ENCODE measurements around the gene HOATZ. TPM values are rescaled to one million over a fixed set of nuclear protein-coding genes. Genes with fewer than 3 reads are reported as not detected.

HOATZ gene
- total and polyA plus RNA-seq, 2 donors (not counting 3 experiments of a cell fraction or from before 2014, with no cell fraction given): not detected

DNA sequence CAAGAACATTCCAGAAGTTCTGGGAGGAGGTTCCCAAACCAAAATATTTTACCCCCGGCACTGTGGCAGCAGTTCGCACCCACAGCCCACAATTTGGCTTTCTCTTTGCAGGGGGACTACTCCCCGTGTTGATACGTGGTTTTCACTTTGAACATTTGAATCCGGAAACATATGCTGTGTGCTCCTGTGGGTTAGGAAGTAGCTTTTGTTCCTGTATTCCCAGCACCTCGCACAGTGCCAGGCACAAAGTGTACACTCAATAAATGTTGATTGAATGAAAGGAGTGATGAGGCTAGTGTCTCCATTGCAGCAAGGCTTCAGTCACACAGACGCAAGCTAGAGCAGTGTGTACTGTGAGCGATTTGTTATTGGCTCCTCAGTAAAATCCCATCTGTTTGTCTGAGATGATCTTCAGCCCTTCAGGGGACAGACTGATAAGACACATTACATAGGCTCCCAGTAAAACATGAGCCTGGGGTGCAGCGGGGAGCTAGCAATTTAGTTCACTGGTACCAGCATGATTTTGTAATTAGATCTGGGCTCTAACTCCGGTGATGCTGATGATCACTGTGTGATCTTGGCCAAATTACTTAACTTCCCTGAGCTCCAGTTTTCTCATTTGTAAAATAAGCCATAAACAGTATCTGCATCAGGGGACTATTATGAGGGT lies 28.2 kb downstream of the HOATZ start:
- ChIA-PET CTCF (no interaction called here), POLR2A (no interaction called here)
- H3K4me3 ChIP-seq (replicated peaks in 1 of 3; ENCODE audit: insufficient read depth in 1 of 3, low read depth in 1 of 3, low read length in 3 of 3): no peak overlapping the region
- H3K27ac ChIP-seq (ENCODE audit: insufficient read depth, low read depth, low read length): no peak overlapping the region
- H3K9me1 ChIP-seq (replicated peaks; ENCODE audit: control insufficient read depth, extremely low read depth, insufficient read depth, low read length): no peaks in the 10 kb centered on the region
- H3K4me2 ChIP-seq (ENCODE audit: insufficient read depth, low read length): no peak overlapping the region
- dilution Hi-C loops (cut with MboI; ENCODE audit: extremely low pct_ligation_motif_present, low sequenced_read_pairs): no loop called here
- H3K79me2 ChIP-seq (ENCODE audit: control insufficient read depth, insufficient read depth, low read length): no peaks in the 10 kb centered on the region
- peaks cover 17% of the 10 kb centered on the region for H3K4me1 ChIP-seq (ENCODE audit: control insufficient read depth, extremely low read depth, insufficient read depth, low read length)
- H3K36me3 ChIP-seq (ENCODE audit: control insufficient read depth in 2 of 2, extremely low read depth in 1 of 2, insufficient read depth in 2 of 2, low read length in 2 of 2): no peaks in the 10 kb centered on the region
- DNase-seq (ENCODE audit: low read depth, low spot score) (no peak), FAIRE-seq (no peak)
- no TSS peak for BruUV-seq (replicated peaks)
- TF ChIP-seq POLR2AphosphoS5 (IDR thresholded peaks at IDR 0.05; ENCODE audit: insufficient read depth, low read depth, low read length): no peak
- TF ChIP-seq, protein P1, sequence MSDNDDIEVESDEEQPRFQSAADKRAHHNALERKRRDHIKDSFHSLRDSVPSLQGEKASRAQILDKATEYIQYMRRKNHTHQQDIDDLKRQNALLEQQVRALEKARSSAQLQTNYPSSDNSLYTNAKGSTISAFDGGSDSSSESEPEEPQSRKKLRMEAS (IDR thresholded peaks at IDR 0.05; ENCODE audit: insufficient read depth, insufficient read length): no peak
- no peak for TF ChIP-seq GATA2 (IDR thresholded peaks at IDR 0.05; ENCODE audit: insufficient read depth, insufficient read length, low read depth, low read length)
- TF ChIP-seq, protein P2, sequence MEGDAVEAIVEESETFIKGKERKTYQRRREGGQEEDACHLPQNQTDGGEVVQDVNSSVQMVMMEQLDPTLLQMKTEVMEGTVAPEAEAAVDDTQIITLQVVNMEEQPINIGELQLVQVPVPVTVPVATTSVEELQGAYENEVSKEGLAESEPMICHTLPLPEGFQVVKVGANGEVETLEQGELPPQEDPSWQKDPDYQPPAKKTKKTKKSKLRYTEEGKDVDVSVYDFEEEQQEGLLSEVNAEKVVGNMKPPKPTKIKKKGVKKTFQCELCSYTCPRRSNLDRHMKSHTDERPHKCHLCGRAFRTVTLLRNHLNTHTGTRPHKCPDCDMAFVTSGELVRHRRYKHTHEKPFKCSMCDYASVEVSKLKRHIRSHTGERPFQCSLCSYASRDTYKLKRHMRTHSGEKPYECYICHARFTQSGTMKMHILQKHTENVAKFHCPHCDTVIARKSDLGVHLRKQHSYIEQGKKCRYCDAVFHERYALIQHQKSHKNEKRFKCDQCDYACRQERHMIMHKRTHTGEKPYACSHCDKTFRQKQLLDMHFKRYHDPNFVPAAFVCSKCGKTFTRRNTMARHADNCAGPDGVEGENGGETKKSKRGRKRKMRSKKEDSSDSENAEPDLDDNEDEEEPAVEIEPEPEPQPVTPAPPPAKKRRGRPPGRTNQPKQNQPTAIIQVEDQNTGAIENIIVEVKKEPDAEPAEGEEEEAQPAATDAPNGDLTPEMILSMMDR (IDR thresholded peaks at IDR 0.05; ENCODE audit: extremely low read depth in 1 of 2, insufficient read depth in 1 of 2, low read depth in 1 of 2, low read length in 2 of 2): no peak
- TF ChIP-seq EZH2 (IDR thresholded peaks at IDR 0.05; ENCODE audit: borderline replicate concordance, low read depth, low read length, severe bottlenecking): no peak
- TF ChIP-seq FOS (IDR thresholded peaks at IDR 0.05; ENCODE audit: borderline replicate concordance, insufficient read depth, low read length): no peak
- no peak for TF ChIP-seq POLR2A (IDR thresholded peaks at IDR 0.05; ENCODE audit: low read depth, low read length)
- no peak for TF ChIP-seq JUN (IDR thresholded peaks at IDR 0.05; ENCODE audit: borderline replicate concordance, insufficient read depth, insufficient read length, low read depth)
- no peak for TF ChIP-seq MYC (IDR thresholded peaks at IDR 0.05; ENCODE audit: low read depth, low read length)
- H2AFZ ChIP-seq (ENCODE audit: low read depth, low read length): no peak overlapping the region
- no peaks in the 10 kb centered on the region for H3K9me3 ChIP-seq (replicated peaks; ENCODE audit: control insufficient read depth, insufficient read depth, low read length)
- intact Hi-C loops (cut with micrococcal nuclease): no loop called here
- no peak overlapping the region for H3K9ac ChIP-seq (replicated peaks; ENCODE audit: extremely low read depth, insufficient read depth, low read length)
- H4K20me1 ChIP-seq (replicated peaks; ENCODE audit: control insufficient read depth, extremely low read depth, insufficient read depth, low read length): no peaks in the 10 kb centered on the region
- peaks cover 49 to 51% of the 10 kb centered on the region in 2 experiments for H3K27me3 ChIP-seq (ENCODE audit: control insufficient read depth in 2 of 2, insufficient read depth in 2 of 2, low read length in 2 of 2)
